NT2/D1 (cell line): ENCODE measurements around the gene ACTR3C.

Source experiments
- SUZ12 ChIP-seq: IDR thresholded peaks from 2 replicates; pipeline ENCODE4 v1.6.1; 2011; ENCODE audit not compliant: insufficient read length, insufficient read depth; ENCODE audit errors: extremely low read depth
- YY1 ChIP-seq: IDR thresholded peaks from 2 replicates; pipeline ENCODE4 v1.6.1; 2011; ENCODE audit not compliant: insufficient read length, insufficient read depth
- ZNF274 ChIP-seq: IDR thresholded peaks from 2 replicates; pipeline ENCODE4 v1.6.1; 2011; ENCODE audit warnings: mild to moderate bottlenecking, low read depth, low read length

- TF ChIP-seq YY1 (no peak), SUZ12 (no peak), ZNF274 (no peak)
These were observed 12.4 kb upstream of the ACTR3C start for GRCh38 chr7:150335774-150336112.
